ENCODE results near the gene CDCA3.
A peak's percentile ranks its signal among the peaks of the same experiment; 100 is the strongest.
"Not testable (repeated sequence)": the region's sequence is repeated elsewhere in the genome, so short reads cannot be mapped to it uniquely, and the experiment has no call there.

Gene CDCA3

GRCh38 chr12:6869049-6870021 lies 18.2 kb upstream of the CDCA3 start:
- H3K27me3 ChIP-seq (ENCODE audit: control insufficient read depth, insufficient read depth, low read length), result no peaks in the 10 kb centered on the region
- H3K9me3 ChIP-seq (ENCODE audit: control insufficient read depth, low read length), result no peaks in the 10 kb centered on the region
- H3K4me1 ChIP-seq (ENCODE audit: control insufficient read depth, insufficient read depth, low read length), result peaks cover 42% of the 10 kb centered on the region
- H3K36me3 ChIP-seq (ENCODE audit: control insufficient read depth, insufficient read depth, low read length), result no peaks in the 10 kb centered on the region
- peak overlapping the region; percentile 90 for H3K9ac ChIP-seq (ENCODE audit: low read length)
- no peak overlapping the region for H3K4me3 ChIP-seq (ENCODE audit: low read length)

- Histone ChIP-seq H3K4me3 (ENCODE audit: low read length) (peak overlapping the region; percentile 77), H3K27me3 (ENCODE audit: control insufficient read depth, insufficient read depth, low read length) (no peaks in the 10 kb centered on the region), H3K4me1 (ENCODE audit: control insufficient read depth, insufficient read depth, low read length) (peaks cover 42% of the 10 kb centered on the region), H3K36me3 (ENCODE audit: control insufficient read depth, insufficient read depth, low read length) (no peaks in the 10 kb centered on the region), H3K9ac (ENCODE audit: low read length) (peak overlapping the region; percentile 90), H3K9me3 (ENCODE audit: control insufficient read depth, low read length) (no peaks in the 10 kb centered on the region)
Observed at GRCh38 chr12:6868211-6869048, 17.3 kb upstream of the CDCA3 start.

GRCh38 chr12:6867413-6868210 lies 16.5 kb upstream of the CDCA3 start, which contains the start of gene TPI1:
Gene TPI1 (plus strand): TSS chr12:6867531. CDS start chr12:6867567, 36 bp downstream.
- Histone ChIP-seq H3K9me3 (ENCODE audit: control insufficient read depth, low read length) (no peaks in the 10 kb centered on the region), H3K4me3 (ENCODE audit: low read length) (peak within 1 kb of the TSS; percentile 77), H3K4me1 (ENCODE audit: control insufficient read depth, insufficient read depth, low read length) (peaks cover 42% of the 10 kb centered on the region), H3K27me3 (ENCODE audit: control insufficient read depth, insufficient read depth, low read length) (no peaks in the 10 kb centered on the region), H3K36me3 (ENCODE audit: control insufficient read depth, insufficient read depth, low read length) (no peaks in the 10 kb centered on the region), H3K9ac (ENCODE audit: low read length) (peak within 1 kb of the TSS; percentile 90)

- Histone ChIP-seq H3K27me3 (ENCODE audit: control insufficient read depth, insufficient read depth, low read length) (no peaks in the 10 kb centered on the region), H3K4me1 (ENCODE audit: control insufficient read depth, insufficient read depth, low read length) (peaks cover 38% of the 10 kb centered on the region), H3K4me3 (ENCODE audit: low read length) (no peak overlapping the region), H3K9ac (ENCODE audit: low read length) (peak overlapping the region; percentile 69), H3K9me3 (ENCODE audit: control insufficient read depth, low read length) (no peaks in the 10 kb centered on the region), H3K36me3 (ENCODE audit: control insufficient read depth, insufficient read depth, low read length) (no peaks in the 10 kb centered on the region)
Observed at GRCh38 chr12:6866920-6867412, 15.9 kb upstream of the CDCA3 start.

GRCh38 chr12:6866163-6866919 lies 15.3 kb upstream of the CDCA3 start:
- Histone ChIP-seq H3K9me3 (ENCODE audit: control insufficient read depth, low read length) (no peaks in the 10 kb centered on the region), H3K36me3 (ENCODE audit: control insufficient read depth, insufficient read depth, low read length) (no peaks in the 10 kb centered on the region), H3K9ac (ENCODE audit: low read length) (peak overlapping the region; percentile 69), H3K27me3 (ENCODE audit: control insufficient read depth, insufficient read depth, low read length) (no peaks in the 10 kb centered on the region), H3K4me3 (ENCODE audit: low read length) (no peak overlapping the region), H3K4me1 (ENCODE audit: control insufficient read depth, insufficient read depth, low read length) (peaks cover 32% of the 10 kb centered on the region)

- not testable (repeated sequence) for H3K36me3 ChIP-seq (ENCODE audit: control insufficient read depth, insufficient read depth, low read length); H3K9ac ChIP-seq (ENCODE audit: low read length); H3K27me3 ChIP-seq (ENCODE audit: control insufficient read depth, insufficient read depth, low read length); H3K9me3 ChIP-seq (ENCODE audit: control insufficient read depth, low read length); H3K4me3 ChIP-seq (ENCODE audit: low read length)
- H3K4me1 ChIP-seq (ENCODE audit: control insufficient read depth, insufficient read depth, low read length), result peaks cover 26% of the 10 kb centered on the region
Observed at GRCh38 chr12:6865307-6865706, 14.2 kb upstream of the CDCA3 start.

GRCh38 chr12:6863586-6864321 lies 12.7 kb upstream of the CDCA3 start:
- H3K9me3 ChIP-seq (ENCODE audit: control insufficient read depth, low read length), result no peaks in the 10 kb centered on the region
- no peaks in the 10 kb centered on the region for H3K27me3 ChIP-seq (ENCODE audit: control insufficient read depth, insufficient read depth, low read length)
- H3K36me3 ChIP-seq (ENCODE audit: control insufficient read depth, insufficient read depth, low read length), result peaks cover 17% of the 10 kb centered on the region
- no peak overlapping the region for H3K4me3 ChIP-seq (ENCODE audit: low read length)
- H3K9ac ChIP-seq (ENCODE audit: low read length), result no peak overlapping the region
- peaks cover 13% of the 10 kb centered on the region for H3K4me1 ChIP-seq (ENCODE audit: control insufficient read depth, insufficient read depth, low read length)

- Histone ChIP-seq H3K9me3 (ENCODE audit: control insufficient read depth, low read length) (no peaks in the 10 kb centered on the region), H3K4me3 (ENCODE audit: low read length) (no peak overlapping the region), H3K36me3 (ENCODE audit: control insufficient read depth, insufficient read depth, low read length) (peaks cover 24% of the 10 kb centered on the region), H3K9ac (ENCODE audit: low read length) (no peak overlapping the region), H3K4me1 (ENCODE audit: control insufficient read depth, insufficient read depth, low read length) (peaks cover 6% of the 10 kb centered on the region), H3K27me3 (ENCODE audit: control insufficient read depth, insufficient read depth, low read length) (no peaks in the 10 kb centered on the region)
Observed at GRCh38 chr12:6863033-6863432, 11.9 kb upstream of the CDCA3 start.

- Histone ChIP-seq H3K36me3 (ENCODE audit: control insufficient read depth, insufficient read depth, low read length) (peaks cover 38% of the 10 kb centered on the region), H3K9ac (ENCODE audit: low read length) (no peak overlapping the region), H3K4me1 (ENCODE audit: control insufficient read depth, insufficient read depth, low read length) (no peaks in the 10 kb centered on the region), H3K4me3 (ENCODE audit: low read length) (no peak overlapping the region), H3K9me3 (ENCODE audit: control insufficient read depth, low read length) (no peaks in the 10 kb centered on the region), H3K27me3 (ENCODE audit: control insufficient read depth, insufficient read depth, low read length) (no peaks in the 10 kb centered on the region)
Observed at GRCh38 chr12:6861391-6861790, 10.3 kb upstream of the CDCA3 start.

- no peak overlapping the region for H3K9ac ChIP-seq (ENCODE audit: low read length)
- no peak overlapping the region for H3K4me3 ChIP-seq (ENCODE audit: low read length)
- no peaks in the 10 kb centered on the region for H3K4me1 ChIP-seq (ENCODE audit: control insufficient read depth, insufficient read depth, low read length)
- H3K9me3 ChIP-seq (ENCODE audit: control insufficient read depth, low read length), result no peaks in the 10 kb centered on the region
- no peaks in the 10 kb centered on the region for H3K27me3 ChIP-seq (ENCODE audit: control insufficient read depth, insufficient read depth, low read length)
- H3K36me3 ChIP-seq (ENCODE audit: control insufficient read depth, insufficient read depth, low read length), result peaks cover 41% of the 10 kb centered on the region
Observed at GRCh38 chr12:6860942-6861341, 9.9 kb upstream of the CDCA3 start.
